GM18526 (cell line): ENCODE data around the gene MICAL1.

Experiments used
- POLR2A ChIP-seq: IDR thresholded peaks from 3 replicates; pipeline ENCODE4 v1.6.1; 2011; ENCODE audit not compliant: insufficient read length; ENCODE audit errors: extremely low read depth

The MICAL1 gene, protein sequence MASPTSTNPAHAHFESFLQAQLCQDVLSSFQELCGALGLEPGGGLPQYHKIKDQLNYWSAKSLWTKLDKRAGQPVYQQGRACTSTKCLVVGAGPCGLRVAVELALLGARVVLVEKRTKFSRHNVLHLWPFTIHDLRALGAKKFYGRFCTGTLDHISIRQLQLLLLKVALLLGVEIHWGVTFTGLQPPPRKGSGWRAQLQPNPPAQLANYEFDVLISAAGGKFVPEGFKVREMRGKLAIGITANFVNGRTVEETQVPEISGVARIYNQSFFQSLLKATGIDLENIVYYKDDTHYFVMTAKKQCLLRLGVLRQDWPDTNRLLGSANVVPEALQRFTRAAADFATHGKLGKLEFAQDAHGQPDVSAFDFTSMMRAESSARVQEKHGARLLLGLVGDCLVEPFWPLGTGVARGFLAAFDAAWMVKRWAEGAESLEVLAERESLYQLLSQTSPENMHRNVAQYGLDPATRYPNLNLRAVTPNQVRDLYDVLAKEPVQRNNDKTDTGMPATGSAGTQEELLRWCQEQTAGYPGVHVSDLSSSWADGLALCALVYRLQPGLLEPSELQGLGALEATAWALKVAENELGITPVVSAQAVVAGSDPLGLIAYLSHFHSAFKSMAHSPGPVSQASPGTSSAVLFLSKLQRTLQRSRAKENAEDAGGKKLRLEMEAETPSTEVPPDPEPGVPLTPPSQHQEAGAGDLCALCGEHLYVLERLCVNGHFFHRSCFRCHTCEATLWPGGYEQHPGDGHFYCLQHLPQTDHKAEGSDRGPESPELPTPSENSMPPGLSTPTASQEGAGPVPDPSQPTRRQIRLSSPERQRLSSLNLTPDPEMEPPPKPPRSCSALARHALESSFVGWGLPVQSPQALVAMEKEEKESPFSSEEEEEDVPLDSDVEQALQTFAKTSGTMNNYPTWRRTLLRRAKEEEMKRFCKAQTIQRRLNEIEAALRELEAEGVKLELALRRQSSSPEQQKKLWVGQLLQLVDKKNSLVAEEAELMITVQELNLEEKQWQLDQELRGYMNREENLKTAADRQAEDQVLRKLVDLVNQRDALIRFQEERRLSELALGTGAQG

DNA sequence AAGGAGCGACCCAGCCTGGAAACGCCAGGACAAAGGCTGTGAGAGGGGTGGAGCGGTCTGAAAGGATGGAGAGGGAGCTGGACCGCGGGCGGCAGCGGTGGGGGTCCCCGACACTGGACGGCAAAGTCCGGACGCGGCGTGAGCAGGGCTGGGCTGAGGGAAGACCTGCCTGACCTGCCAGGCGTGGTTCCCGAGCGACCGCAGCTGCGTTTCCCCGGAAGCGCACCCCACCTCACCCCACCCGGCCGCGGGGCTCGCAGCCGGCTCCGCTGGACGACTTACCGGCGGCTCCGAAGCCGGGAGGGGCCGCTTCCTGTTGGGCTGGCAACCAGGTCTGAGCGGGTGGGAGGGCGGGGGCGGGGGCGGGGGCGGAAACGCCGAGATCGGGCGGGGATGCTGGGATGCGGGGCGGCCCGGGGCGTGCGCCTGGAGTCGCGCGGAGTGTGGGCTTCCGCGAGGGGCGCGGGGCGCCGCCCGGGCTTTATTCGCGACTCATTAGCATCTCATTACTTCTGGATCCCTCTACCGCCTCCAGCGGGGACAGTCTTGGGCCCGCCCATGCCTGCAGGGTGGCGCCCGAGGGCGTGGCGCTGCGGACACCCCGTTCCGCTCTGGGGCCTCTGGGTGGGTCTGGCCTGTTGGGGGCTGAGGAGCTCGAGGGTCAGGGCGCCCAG lies at the start of gene MICAL1:
MICAL1 (minus strand) TSS at position 336 of the 674 bp plus-strand sequence. CDS start 1,576 bp downstream, outside the sequence.
- TF ChIP-seq POLR2A = peak; percentile 61

DNA sequence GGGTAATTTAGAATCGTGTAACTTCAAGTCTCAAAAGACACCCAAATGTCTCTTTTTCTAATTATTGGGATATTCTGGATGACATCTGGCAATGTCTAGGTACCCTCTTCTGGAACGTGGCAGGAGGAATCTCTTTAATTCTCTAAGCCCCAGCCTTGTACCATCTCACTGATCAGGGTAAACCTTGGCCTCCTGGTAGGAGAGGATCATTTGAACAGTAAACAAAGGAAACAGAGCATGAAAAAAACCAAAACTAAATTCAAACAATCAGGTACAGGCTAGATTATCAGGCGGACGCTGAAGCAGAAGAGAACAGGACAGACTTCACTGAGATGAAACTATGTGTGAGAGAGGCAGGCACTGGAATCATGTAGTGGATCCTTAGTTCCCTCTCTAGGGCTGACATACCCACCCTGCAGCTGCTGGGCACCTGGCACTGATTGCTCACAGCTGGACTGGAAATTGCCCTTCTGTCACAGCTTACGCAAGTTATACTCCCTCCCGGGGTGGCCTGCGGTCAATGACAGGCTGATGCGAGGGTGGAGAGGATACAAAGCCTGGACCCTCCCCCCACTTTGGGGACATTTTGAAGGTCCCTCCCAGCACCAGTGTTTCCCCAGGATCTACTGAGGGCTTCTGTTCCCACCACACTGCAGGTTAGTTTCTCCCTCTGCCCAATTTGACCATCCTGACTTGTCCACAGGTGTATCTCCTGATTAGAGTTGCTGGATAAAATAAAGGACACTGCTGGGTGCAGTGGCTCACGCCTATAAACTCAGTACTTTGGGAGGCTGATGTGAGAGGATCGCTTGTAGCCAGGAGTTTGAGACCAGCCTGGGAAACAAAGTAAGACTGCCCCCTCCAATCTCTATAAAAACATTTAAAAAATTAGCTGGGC lies 48.0 kb upstream of the MICAL1 start:
- no peak for TF ChIP-seq POLR2A

DNA sequence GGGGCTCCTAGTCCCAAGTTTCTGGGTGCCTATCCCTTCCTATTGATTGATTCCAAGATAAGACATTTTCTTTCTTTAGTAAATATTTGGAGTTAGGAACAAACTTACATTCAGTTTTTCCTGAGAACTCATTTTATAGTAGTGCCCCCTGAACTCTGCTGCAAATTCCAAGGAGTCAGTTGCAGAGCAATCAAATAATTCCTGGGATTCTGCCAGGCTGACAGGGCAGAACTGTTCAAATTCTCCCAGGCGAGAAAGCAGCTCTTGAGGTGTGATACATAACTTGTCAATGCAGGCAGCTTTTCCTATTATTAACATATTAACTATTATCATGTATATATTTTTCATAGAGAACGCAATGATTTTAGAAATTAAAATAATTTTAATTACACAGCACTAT lies 43.4 kb upstream of the MICAL1 start:
- no peak for TF ChIP-seq POLR2A

DNA sequence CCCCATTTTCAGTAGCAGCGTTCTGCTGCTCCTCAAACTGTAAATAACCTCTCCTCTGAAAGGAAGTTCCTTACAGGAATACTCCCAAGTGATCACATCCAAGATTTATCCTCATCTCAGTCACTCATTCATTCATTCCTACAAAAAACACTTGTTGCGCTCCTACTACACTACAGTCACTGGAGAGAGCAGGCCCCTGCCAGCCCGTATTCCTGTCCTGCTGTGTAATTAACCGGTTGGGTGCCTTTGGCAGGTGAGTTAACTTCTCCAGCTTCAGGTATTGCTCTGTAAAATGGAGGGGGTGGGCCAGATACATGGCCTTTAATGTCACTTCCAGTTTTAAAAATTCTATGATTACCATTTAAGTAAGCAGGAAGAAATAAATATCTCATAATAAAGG lies 42.5 kb upstream of the MICAL1 start:
- TF ChIP-seq POLR2A = no peak

DNA sequence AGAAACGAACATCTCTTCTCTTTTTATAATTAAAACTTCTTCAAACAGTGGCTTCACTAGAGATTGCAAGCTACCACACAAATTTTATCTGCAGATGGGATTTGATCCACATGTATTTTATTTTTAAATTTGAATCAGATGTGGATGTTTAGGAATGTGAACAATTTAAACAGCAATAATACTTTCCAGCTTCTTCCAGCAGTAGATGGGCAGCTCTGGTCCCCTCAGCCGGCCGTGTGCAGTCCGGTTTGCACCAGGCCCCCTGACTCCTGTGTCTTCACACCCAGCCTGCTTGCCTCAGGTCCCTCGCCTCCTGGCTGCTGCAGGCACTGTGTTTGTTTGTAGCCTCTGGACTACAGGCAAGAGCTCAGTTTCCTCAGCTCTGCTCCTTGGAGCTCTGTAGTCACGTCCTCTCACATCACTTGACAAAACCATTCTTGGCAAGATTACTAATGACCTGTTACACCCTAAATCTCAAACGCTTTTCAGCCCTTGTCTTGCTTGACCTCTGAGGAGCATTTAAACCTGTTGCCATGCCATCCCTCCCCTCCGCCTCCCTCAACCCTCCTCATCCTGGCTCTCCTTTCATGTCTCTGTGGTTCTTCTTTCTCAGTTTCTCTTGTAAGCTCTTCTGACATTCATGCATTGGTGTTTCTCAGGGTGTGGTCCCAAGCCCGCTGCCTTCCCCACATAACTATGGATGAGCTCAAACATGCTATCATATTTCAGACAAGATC lies 40.6 kb upstream of the MICAL1 start:
- no peak for TF ChIP-seq POLR2A

DNA sequence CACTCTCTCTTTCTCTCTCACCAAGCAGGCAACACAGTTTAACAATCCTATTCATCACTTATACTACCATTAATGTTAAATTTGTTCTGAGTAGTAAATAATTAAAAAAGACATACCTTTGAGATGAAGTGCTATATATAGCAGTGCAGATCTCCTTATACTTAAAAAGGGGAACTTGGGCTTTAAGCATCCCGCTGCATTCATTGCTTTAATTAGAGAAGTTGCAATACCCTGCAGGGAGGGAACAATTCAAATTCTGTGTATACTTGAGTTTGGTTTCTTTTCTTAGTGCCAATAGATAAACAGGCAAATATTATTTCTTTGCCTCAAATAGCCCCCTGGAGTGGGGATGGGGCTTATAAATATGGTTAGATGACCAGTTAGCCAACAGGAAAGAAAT lies 38.3 kb upstream of the MICAL1 start:
- no peak for TF ChIP-seq POLR2A

DNA sequence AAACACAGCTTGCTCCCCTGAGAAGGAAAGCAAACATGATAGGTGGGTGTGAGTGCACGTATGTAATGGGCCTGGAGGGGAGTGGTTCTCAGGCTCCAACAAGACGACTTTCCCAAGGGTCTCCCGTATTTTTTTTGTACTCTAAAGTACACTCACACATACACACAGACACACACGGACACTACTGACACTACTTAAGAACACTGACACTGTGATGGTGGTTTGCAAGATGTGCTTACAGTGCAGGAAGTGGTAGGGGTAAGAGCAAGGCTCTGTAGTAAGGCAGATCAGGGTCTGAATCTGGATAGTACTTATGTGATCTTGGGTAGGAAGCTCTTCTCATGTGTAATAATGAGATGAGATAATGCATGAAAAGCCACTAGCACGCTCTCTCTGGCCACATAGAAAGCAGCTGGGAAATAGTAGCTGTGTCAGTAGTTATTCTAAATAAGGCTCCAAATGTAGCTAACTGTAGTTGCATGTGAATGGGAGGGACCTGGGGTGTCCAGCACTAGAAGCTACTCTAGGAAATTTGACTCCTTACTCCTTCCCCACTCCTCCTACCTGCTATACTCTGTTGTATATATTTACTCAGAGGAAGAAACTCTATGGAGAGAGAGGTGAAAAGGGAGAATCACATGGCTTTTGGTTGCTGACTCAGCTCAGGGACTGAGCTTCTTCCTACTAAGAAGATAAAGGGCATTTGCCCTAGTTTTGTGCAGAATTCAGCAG lies 35.8 kb upstream of the MICAL1 start:
- no peak for TF ChIP-seq POLR2A

DNA sequence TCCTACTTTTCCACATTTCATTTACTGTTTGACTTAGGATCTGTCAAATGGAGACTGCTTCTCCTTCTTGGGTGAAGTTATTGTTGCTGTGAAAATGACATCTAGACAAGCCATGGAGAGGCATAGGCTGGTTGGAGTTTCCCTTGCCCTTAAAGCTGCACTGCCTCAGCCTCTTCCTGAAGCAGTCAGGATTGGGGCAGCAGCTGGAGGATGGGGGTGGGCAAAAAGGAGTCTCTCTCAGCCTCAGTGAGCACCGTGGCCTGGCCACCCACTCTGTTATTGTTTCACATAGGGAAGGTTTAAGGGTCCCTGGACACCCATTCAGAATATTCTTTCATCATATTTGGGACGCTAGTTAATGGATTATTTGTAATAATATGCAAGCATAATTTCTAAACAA lies 35.1 kb upstream of the MICAL1 start:
- TF ChIP-seq POLR2A = no peak

DNA sequence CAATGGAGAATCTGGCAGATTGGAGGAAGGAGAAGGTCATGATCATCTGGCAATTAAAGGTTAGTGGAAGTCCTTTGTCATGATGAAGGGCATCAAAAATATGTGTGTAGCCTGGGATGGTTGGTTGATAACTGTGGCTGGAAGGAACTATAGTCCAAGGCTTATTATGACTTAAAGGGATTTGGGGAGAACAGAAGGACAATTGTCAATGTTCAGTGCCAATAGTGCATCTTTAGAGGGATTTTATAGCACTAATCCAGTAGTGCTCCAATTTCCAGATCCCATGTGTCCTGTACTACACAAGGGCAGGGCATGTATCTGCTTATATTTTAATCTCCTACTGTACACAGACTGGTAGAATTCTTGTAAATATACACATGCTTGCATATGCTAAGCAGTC lies 32.4 kb upstream of the MICAL1 start:
- TF ChIP-seq POLR2A = no peak

DNA sequence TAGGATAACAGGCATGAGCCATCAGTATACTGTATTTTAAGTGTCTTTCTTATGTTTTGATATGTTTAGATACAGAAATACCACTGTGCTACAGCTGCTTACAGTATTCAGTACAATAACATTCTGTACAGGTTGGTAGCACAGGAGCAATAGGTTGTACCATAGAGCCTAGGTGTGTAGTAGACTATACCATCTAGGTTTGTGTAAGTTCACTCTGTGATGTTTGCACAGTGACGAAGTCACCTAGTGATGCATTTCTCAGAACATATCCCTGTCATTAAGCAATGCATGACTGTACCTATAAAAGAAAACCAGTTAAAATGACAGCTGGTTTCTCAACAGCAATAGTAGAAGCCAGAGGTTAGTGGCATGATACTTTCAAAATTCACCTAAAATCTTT lies 30.5 kb upstream of the MICAL1 start:
- TF ChIP-seq POLR2A = no peak

DNA sequence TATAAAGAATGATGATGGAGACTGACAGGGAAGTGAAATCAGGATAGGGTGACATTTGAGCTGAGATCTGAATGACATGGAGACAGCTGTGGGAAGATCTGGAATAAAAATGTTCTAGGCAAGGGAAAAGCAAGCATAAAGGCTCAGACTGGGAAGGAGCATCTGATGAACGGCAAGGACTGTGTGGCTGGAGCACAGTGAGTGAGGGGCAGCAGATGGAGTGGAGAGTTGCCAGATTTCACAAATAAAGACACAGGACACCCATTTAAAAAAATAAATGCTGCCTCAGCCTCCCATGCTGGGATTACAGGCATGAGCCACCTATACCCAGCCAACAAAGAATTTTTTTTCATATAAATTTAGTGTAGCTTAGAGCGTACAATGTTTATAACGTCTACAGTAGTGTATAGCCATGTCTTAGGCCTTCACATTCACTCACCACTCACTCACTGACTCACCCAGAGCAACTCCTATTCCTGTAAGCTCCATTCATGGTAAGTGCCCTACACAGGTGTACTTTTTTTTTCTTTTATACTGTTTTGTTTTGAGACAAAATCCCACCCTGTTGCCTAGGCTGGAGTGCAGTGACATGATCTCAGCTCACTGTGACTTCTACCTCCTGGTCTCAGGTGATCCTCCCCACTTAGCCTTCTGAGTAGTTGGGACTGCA lies 29.8 kb upstream of the MICAL1 start:
- no peak for TF ChIP-seq POLR2A

DNA sequence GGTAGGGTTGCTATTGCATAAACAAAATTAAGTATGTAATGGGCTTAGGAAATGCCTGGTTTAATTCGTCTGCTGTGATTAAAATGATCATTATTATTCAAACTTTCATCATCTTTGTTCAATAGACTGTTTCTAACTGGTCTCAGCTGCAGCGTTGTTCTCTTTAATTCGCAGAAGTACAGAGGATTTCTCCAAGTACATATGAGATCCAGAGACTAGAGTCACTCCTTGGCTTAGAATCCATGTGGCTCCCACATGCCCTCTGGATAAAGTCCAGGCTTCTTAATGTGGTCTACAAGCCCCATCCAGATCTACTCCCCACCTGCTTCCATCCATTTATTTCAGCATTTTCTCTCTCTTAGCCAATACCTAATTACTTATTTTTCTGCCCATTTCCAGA lies 28.6 kb upstream of the MICAL1 start:
- TF ChIP-seq POLR2A = no peak

DNA sequence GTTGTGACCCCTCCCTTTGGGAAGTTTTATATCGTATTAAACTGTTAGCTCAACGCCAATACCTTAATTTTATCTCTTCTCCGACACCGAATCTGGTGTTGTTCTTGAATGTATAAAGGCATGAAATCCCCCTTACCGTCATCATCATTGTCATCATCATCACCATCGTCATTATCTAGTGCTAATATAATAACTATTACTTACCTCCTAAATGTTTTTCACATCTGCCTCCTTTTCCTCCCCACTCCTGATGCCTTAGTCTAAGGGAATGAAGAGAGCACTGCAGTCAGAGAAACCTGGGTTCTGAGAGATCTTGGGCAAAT lies 28.1 kb upstream of the MICAL1 start:
- no peak for TF ChIP-seq POLR2A
